Mucosa of gallbladder (tissue), 1 donor: ENCODE results near the gene HSPB7. TPM values are rescaled to one million over a fixed set of nuclear protein-coding genes. Genes with fewer than 3 reads are reported as not detected.
"Not testable (repeated sequence)": the region's sequence is repeated elsewhere in the genome, so short reads cannot be mapped to it uniquely, and the experiment has no call there.

Source experiments
- DNase-seq: peaks from one replicate; pipeline ENCODE4 v3.0.0-alpha.2; 2020; ENCODE audit warnings: low spot score
- total RNA-seq: library from RNA; stranded (reverse); gene quantifications from one replicate; pipeline ENCODE4 v1.2.1, GENCODE V29; 2021
- donor health status: DM: no; HTN: no; CAD: no.

The HSPB7 gene
- total RNA-seq, result 187 TPM

- DNase-seq, result peak; percentile 80
Observed at GRCh38 chr1:16017461-16018303, at the start of gene HSPB7. Gene HSPB7, minus strand, starts transcription at chr1:16018043. Its CDS starts 80 bp downstream, at chr1:16017963.

DNA sequence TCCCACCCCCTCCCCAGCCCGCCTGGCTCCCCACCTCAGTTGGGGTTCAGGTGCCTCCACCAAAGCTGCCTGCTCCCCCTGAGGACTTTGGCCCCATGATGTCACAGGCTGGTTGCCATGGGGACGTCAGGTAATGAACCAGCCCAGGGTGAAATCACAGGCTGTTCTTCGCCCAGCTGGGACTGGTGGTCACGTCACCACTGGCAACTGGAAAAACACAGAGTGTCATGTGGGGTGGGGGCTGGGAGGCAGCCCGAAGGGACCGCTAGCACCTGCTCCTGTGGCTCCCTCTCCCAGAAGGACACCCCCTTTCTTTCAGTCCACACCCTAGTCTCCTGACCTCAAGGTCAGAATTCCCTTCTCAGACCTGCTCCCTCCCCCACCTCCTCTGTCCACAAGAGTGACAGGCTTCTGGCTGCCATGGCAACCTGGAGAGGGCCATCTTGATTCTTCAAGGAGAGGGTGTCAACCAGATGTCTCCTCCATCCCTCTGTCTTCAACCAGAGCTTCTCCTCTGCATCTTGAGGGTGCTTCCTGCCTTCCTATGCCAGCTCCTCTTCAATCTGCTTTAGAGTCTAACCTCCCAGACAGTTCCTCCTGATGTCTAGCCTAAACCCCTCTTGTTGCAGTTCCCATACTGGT lies 49.4 kb upstream of the HSPB7 start:
- DNase-seq, result peak; percentile 88

- DNase-seq, result no peak
Observed at GRCh38 chr1:16066245-16066644, 48.4 kb upstream of the HSPB7 start.

DNA sequence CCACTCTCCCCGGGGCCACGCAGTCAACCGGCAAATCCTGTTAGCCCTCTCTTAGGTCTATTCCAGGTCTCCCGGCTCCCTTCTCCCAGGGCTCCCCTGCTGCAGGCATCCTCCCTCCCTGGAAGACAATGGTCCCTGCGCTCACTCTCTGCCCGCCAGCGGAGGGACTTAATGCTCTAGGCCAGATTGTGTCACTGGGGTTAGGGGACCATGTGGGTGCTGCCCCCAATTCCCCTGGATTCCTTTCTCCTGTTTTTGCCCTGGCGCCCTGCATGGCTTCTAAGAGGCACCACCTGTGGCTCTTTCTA lies 47.4 kb upstream of the HSPB7 start:
- DNase-seq, result no peak

- DNase-seq, result no peak
Observed at GRCh38 chr1:16064536-16065268, 46.9 kb upstream of the HSPB7 start.

- no peak for DNase-seq
Observed at GRCh38 chr1:16063921-16064320, 46.1 kb upstream of the HSPB7 start.

DNA sequence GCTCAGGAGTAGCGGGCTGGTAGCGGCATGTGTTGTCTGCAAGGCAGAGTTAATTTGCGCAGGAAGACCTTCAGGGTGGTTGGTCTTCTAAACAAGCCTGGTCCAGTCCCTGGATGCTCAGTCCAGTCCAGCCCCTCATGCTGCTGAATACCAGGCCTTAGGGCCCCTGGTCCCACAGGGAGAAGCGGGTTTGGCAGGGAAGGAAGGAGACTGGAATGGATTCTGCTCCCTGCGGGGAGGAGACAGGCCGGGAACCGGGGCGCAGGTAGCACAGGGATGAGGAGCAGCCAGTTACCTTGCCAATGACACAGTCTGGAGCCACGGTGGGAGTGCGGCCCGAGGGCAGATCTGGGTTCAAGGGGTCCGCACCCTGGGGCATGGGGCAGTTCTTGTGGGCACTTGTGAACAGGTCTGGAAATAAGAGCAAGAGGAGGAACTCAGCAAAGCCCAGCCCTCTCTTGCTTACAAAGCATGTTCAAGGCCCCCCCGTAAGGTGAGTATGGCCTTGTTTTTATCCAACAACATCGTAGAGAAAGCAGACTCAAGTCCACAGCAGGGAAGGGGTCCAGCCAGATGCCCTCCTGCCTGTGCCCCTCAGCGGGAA lies 45.5 kb upstream of the HSPB7 start:
- DNase-seq, result no peak

GRCh38 chr1:16062687-16063075 lies 44.8 kb upstream of the HSPB7 start:
- not testable (repeated sequence) for DNase-seq

DNA sequence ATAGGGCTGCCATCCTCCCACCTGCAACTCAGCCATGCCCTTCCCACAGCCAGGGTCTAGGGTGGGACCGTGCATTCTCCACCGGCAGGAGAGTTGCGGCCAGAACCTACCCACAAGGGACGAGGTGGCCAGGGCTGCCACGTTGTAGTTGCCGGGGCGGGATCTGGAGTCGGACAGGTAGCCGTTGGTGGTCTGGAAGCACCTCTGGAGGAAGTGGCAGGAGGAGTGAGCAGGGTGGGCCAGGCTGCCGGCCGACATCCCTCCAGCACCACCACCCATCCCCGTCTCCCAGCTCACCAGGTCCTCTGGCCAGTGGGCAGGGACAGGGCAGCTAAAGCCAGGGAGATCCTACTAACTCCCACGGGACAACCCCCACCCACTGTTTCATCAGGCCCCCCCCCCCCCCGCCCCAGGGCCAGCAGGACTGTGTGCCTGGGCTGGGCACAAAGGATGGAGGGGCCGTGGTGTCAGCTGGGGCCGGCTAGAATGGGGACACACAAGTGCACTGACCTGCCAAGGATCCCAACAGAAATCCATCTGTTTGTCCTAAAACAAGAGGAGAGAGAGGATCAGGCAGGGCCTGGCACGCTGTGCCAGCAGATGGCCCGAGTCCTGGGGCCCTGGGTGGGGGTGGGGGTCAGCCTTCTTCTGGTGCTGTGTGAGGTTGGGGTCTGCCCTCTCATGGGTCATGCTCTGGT lies 44.3 kb upstream of the HSPB7 start:
- DNase-seq, result not testable (repeated sequence)

DNA sequence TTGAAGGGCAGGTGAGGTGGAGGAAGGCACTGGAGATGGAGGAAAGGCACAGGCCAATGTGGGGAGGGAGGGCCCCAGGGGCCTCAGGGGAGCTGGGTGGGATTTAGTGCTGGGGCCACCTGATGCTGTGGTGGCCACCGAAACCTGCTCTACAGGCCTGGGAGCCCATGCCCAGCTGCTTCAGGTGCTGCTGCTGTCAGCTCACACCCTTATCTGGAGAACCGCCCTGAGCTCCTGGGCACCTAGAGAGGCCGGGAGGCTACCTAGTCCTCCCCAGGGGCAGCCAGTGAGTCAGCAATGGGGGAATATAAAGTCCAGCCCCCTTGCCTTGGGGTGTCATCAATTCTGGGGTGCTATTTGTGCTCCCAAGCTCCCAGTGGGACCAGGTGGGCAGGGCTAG lies 43.4 kb upstream of the HSPB7 start:
- no peak for DNase-seq

DNA sequence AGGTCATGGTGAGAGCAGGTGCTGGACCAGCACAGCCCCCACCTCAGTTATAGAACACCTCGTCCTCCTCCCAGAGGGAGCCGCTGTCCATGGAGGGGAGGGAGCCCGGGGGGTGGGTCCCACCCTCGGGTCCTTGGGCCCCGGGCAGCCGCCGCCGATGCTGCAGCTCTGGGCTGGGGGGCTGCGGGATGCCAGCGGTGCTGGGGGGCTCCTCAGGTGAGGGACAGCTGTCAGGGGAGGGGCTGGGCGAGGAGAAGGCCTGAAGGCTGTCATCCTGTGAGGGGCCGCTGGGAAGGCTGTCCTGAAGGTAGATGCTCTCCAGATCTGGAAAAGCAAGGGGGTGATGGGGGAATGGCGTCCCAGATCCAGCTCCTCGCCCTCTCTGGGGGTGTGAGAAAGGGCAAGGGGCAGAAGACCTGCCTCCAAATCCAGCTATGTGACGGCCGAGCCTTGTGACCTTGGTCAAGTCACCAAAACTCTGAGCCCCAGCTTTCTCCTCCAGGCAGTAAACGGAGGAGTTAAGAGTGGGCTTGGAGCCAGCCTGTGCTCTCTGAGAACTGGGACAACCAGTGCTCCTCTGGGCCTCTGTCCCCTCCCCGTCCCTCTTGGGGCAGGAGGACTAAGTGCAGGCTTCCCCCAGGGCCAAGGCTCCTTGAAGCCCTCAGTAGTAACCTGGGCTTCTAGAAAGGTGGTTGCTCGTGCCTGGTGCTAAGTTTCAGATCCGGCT lies 40.7 kb upstream of the HSPB7 start:
- DNase-seq, result not testable (repeated sequence)

- DNase-seq, result not testable (repeated sequence)
Observed at GRCh38 chr1:16057314-16057915, 39.6 kb upstream of the HSPB7 start.

DNA sequence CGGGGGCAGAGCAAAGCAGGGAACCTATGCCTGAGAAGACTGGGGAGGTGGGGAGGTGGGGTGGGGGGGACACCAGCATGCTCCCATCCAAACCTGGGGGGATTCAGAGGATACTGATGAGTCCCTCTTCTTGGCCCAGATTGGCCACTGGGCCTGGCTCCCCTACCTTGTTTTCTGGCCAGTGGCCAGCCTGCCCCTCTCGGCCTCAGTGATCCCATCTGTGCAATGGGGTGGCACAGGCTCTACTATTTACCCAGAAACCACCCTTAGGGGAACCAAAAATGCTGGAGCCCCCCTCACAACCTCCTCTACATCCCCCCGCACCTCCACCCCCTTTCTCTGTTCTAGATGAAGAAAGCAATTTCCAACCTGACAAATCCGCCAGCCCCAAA lies 38.7 kb upstream of the HSPB7 start:
- DNase-seq, result not testable (repeated sequence)

DNA sequence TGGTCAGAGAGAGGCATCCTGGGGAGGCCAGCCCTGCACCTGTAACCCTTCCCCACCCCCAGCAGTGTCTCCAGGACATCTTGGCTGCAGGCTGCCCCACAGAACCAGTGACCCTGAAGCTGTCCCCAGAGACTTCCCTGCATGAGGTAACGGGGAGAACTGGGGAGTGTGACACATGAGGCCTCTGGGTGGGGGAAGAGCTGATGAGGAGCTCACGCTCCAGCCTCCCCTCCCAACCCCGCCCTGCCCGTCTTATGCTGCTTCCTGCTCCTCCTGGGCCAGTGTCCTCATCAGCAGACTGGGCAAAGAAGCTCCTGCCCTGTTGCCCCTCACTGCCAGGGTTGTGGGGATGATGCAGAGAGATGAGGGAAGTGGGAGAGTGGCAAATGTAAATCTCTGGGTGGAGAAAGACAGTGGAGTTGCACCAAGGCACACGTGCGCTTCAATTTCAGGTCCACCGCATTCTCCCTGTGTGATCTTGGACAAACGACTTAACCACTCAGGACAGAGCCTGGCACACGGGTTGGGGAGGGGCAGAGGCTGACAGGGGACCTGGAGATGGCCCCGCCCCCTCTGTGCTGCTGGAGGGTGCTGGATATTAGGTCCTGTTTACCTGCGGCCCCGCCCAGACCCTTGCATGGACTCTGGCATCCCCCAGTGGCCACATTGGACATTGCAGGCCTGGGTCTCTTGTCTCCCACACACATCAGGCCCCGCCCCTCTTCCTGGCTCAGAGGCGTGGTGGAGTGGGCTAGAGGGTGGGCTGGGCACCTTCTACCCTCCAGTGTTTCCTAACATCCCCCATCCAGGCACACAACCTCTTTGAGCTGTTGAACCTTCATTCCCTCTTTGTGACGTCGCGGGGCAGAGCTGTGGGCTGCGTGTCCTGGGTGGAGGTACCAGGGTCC lies 38.0 kb upstream of the HSPB7 start:
- DNase-seq, result peak; percentile 86

GRCh38 chr1:16054598-16055540 lies 37.0 kb upstream of the HSPB7 start:
- no peak for DNase-seq

GRCh38 chr1:16053781-16054502 lies 36.1 kb upstream of the HSPB7 start:
- no peak for DNase-seq

DNA sequence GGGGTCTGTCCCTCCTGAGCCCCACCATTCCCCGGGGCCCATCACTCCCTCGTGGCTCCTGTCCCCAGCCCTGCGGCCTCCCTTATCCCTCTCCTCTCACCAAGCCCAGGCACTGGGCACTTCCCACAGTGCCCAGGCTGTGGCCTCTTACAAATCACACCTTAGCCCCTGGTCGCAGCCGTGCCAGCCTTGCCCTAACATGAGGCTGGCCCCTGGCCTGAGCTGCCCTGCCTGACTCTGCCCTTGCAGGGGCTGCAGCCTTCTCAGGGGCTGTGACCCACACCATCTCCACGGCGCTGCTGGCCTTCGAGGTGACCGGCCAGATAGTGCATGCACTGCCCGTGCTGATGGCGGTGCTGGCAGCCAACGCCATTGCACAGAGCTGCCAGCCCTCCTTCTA lies 34.1 kb upstream of the HSPB7 start:
- DNase-seq, result not testable (repeated sequence)

- no peak for DNase-seq
Observed at GRCh38 chr1:16051039-16051438, 33.2 kb upstream of the HSPB7 start.
